H9 (cell line): ENCODE data around the gene SOX12. TPM values are rescaled to one million over a fixed set of nuclear protein-coding genes. Genes with fewer than 3 reads are reported as not detected.

ENCODE experiments used
- DNase-seq: peaks from one replicate; pipeline ENCODE4 v3.0.0-alpha.2; 2017
- H2AFZ ChIP-seq: one replicate; pipeline ENCODE4 v1.6.1; 2013; ENCODE audit warnings: mild to moderate bottlenecking, low read length, control low read depth, moderate library complexity
- H2AK5ac ChIP-seq: 2 replicates; pipeline ENCODE4 v1.6.1; 2013; ENCODE audit warnings: low read length, control low read depth, mixed read lengths; ENCODE audit not compliant: insufficient read length
- H2BK120ac ChIP-seq: one replicate; pipeline ENCODE4 v1.6.1; 2013; ENCODE audit warnings: low read depth, mild to moderate bottlenecking, low read length, control low read depth, inconsistent platforms; ENCODE audit not compliant: poor library complexity, severe bottlenecking
- H2BK12ac ChIP-seq: 2 replicates; pipeline ENCODE4 v1.6.1; 2013; ENCODE audit warnings: low read length, control low read depth, mixed read lengths, low read depth; ENCODE audit not compliant: insufficient read length
- H2BK15ac ChIP-seq: 2 replicates; pipeline ENCODE4 v1.6.1; 2013; ENCODE audit warnings: low read depth, low read length, control low read depth
- H2BK20ac ChIP-seq: one replicate; pipeline ENCODE4 v1.6.1; 2013; ENCODE audit warnings: low read depth, mild to moderate bottlenecking, low read length, control low read depth, inconsistent platforms; ENCODE audit not compliant: poor library complexity, severe bottlenecking
- H2BK5ac ChIP-seq: 2 replicates; pipeline ENCODE4 v1.6.1; 2013; ENCODE audit warnings: low read length, control low read depth, mixed read lengths; ENCODE audit not compliant: insufficient read length
- H3K14ac ChIP-seq: 2 replicates; pipeline ENCODE4 v1.6.1; 2013; ENCODE audit warnings: low read length, control low read depth; ENCODE audit not compliant: insufficient read depth
- H3K18ac ChIP-seq: 2 replicates; pipeline ENCODE4 v1.6.1; 2013; ENCODE audit warnings: low read depth, mild to moderate bottlenecking, mixed read lengths, low read length, control low read depth; ENCODE audit not compliant: insufficient read length
- H3K23ac ChIP-seq: 2 replicates; pipeline ENCODE4 v1.6.1; 2013; ENCODE audit warnings: low read length, control low read depth, mixed read lengths, low read depth; ENCODE audit not compliant: insufficient read length
- H3K23me2 ChIP-seq: 2 replicates; pipeline ENCODE4 v1.6.1; 2013; ENCODE audit warnings: low read depth, mild to moderate bottlenecking, mixed read lengths, low read length, control low read depth; ENCODE audit not compliant: insufficient read length, poor library complexity, severe bottlenecking
- H3K27ac ChIP-seq: 2 replicates; pipeline ENCODE4 v1.5.1; 2013; ENCODE audit warnings: low read length, control low read depth, mixed read lengths, low read depth; ENCODE audit not compliant: insufficient read length
- H3K27me3 ChIP-seq: 2 replicates; pipeline ENCODE4 v1.6.1; 2013; ENCODE audit warnings: low read length, control low read depth, inconsistent platforms; ENCODE audit not compliant: insufficient read depth
- H3K4ac ChIP-seq: 2 replicates; pipeline ENCODE4 v1.6.1; 2013; ENCODE audit warnings: low read depth, mild to moderate bottlenecking, control low read depth, inconsistent platforms, low read length, moderate library complexity
- H3K4me1 ChIP-seq: 2 replicates; pipeline ENCODE4 v1.6.1; 2013; ENCODE audit warnings: low read length, control low read depth, inconsistent platforms; ENCODE audit not compliant: insufficient read depth
- H3K4me2 ChIP-seq: 2 replicates; pipeline ENCODE4 v1.6.1; 2013; ENCODE audit warnings: low read length, control low read depth, mixed read lengths; ENCODE audit not compliant: insufficient read length, insufficient read depth
- H3K56ac ChIP-seq: 2 replicates; pipeline ENCODE4 v1.6.1; 2013; ENCODE audit warnings: low read depth, mild to moderate bottlenecking, mixed read lengths, low read length, control low read depth; ENCODE audit not compliant: insufficient read length
- H3K79me1 ChIP-seq: 2 replicates; pipeline ENCODE4 v1.6.1; 2013; ENCODE audit warnings: low read depth, mild to moderate bottlenecking, moderate library complexity, low read length, control low read depth, inconsistent platforms; ENCODE audit not compliant: insufficient read depth, poor library complexity, severe bottlenecking
- H3K79me2 ChIP-seq: 2 replicates; pipeline ENCODE4 v1.6.1; 2013; ENCODE audit warnings: low read length, control low read depth, inconsistent platforms; ENCODE audit not compliant: insufficient read depth
- H3K9ac ChIP-seq: 2 replicates; pipeline ENCODE4 v1.6.1; 2013; ENCODE audit warnings: low read length, control low read depth, mixed read lengths; ENCODE audit not compliant: insufficient read length; ENCODE audit errors: extremely low read depth
- H3K9me3 ChIP-seq: one replicate; pipeline ENCODE4 v1.6.1; 2013; ENCODE audit warnings: low read depth, low read length, inconsistent platforms; ENCODE audit not compliant: control insufficient read depth
- H3T11ph ChIP-seq: one replicate; pipeline ENCODE4 v1.6.1; 2013; ENCODE audit warnings: mild to moderate bottlenecking, low read length, control low read depth, inconsistent platforms
- H4K20me1 ChIP-seq: one replicate; pipeline ENCODE4 v1.6.1; 2013; ENCODE audit not compliant: control insufficient read depth, insufficient read length, insufficient read depth
- H4K5ac ChIP-seq: 2 replicates; pipeline ENCODE4 v1.6.1; 2013; ENCODE audit warnings: low read depth, mild to moderate bottlenecking, mixed read lengths, low read length, control low read depth; ENCODE audit not compliant: insufficient read length
- H4K8ac ChIP-seq: replicated peaks from 2 replicates; pipeline ENCODE4 v1.6.1; 2013; ENCODE audit warnings: low read length, control low read depth, mixed read lengths, low read depth; ENCODE audit not compliant: insufficient read length
- H4K91ac ChIP-seq: 2 replicates; pipeline ENCODE4 v1.6.1; 2013; ENCODE audit warnings: low read depth, mild to moderate bottlenecking, moderate library complexity, mixed read lengths, low read length, control low read depth; ENCODE audit not compliant: insufficient read length
- H3K27ac Mint-ChIP-seq, 3 experiments: 2 replicates in 2 of 3; 3 replicates in 1 of 3; pipeline ENCODE4 v1.8.0; 2020 to 2021; ENCODE audit warnings: mixed read lengths in 3 of 3, mild to moderate bottlenecking in 1 of 3, moderate library complexity in 1 of 3
- H3K27me3 Mint-ChIP-seq: 2 replicates; pipeline ENCODE4 v1.8.0; 2021; ENCODE audit warnings: low read depth, mild to moderate bottlenecking, moderate library complexity, mixed read lengths
- H3K36me3 Mint-ChIP-seq, 3 experiments: 2 replicates in 2 of 3; 3 replicates in 1 of 3; pipeline ENCODE4 v1.8.0; 2020 to 2021; ENCODE audit warnings: low read depth in 3 of 3, mixed read lengths in 3 of 3; ENCODE audit not compliant: insufficient read depth in 1 of 3
- H3K4me1 Mint-ChIP-seq, 2 experiments: 2 replicates each; pipeline ENCODE4 v1.8.0; 2020; ENCODE audit warnings: mixed read lengths in 2 of 2
- H3K4me3 Mint-ChIP-seq, 2 experiments: 2 replicates in 1 of 2; 3 replicates in 1 of 2; pipeline ENCODE4 v1.8.0; 2020 to 2021; ENCODE audit warnings: mild to moderate bottlenecking in 2 of 2, mixed read lengths in 2 of 2, moderate library complexity in 1 of 2
- H3K9me3 Mint-ChIP-seq, 2 experiments: 2 replicates in 1 of 2; 3 replicates in 1 of 2; pipeline ENCODE4 v1.8.0; 2020; ENCODE audit warnings: mild to moderate bottlenecking in 2 of 2, mixed read lengths in 2 of 2, moderate library complexity in 1 of 2
- CTCF ChIP-seq: fragments of 200-600 bp; sonication (generic); conservative IDR thresholded peaks from 3 replicates; pipeline ENCODE4 v1.8.0; 2021; ENCODE audit warnings: antibody characterized with exemption, mild to moderate bottlenecking
- WGBS: extraction: QIAGEN DNeasy Blood & Tissue Kit; methylation state at CpG from one replicate; pipeline ENCODE4 v1.1.7; 2013; ENCODE audit warnings: missing lambda C conversion rate, low lambda C conversion rate, mixed read lengths; ENCODE audit not compliant: insufficient read length; ENCODE audit errors: extremely low coverage; 5-methylcytosine and 5-hydroxymethylcytosine counted together
- total RNA-seq: library from RNA; stranded (reverse); gene quantifications from 2 replicates; pipeline ENCODE4 v1.2.1, GENCODE V29; 2021

The SOX12 gene
- total RNA-seq, 1 experiment from 2014 or later = 54.4 TPM

GRCh38 chr20:366719-367485, 41.5 kb downstream of the SOX12 start:
- Histone ChIP-seq H3K4ac (no peak overlapping the region), H2BK12ac (no peak overlapping the region), H3K56ac (no peak overlapping the region), H2BK5ac (no peak overlapping the region), H3K4me1 (no peaks in the 10 kb centered on the region), H3K79me1 (no peaks in the 10 kb centered on the region), H4K91ac (no peak overlapping the region), H3K27ac (no peak overlapping the region), H2BK120ac (no peak overlapping the region), H4K5ac (no peak overlapping the region), H2BK15ac (no peak overlapping the region), H3K9ac (no peak overlapping the region), H3T11ph (no peak overlapping the region), H3K9me3 (no peaks in the 10 kb centered on the region), H3K27me3 (no peaks in the 10 kb centered on the region), H2BK20ac (no peak overlapping the region), H3K79me2 (no peaks in the 10 kb centered on the region), H4K20me1 (peaks cover 3% of the 10 kb centered on the region), H3K23ac (no peak overlapping the region), H3K14ac (no peak overlapping the region; the same call in 1 of the 2 replicates), H3K18ac (no peak overlapping the region), H2AFZ (no peak overlapping the region), H4K8ac (no peak overlapping the region), H3K4me2 (no peak overlapping the region), H2AK5ac (no peak overlapping the region), H3K23me2 (no peaks in the 10 kb centered on the region)
- no peak for TF ChIP-seq CTCF
- Mint-ChIP-seq H3K27ac (no peak overlapping the region), H3K4me1 (peaks cover 11 to 12% of the 10 kb centered on the region in 2 experiments), H3K9me3 (no peaks in the 10 kb centered on the region), H3K27me3 (peaks cover 5% of the 10 kb centered on the region), H3K4me3 (no peak overlapping the region), H3K36me3 (no peaks in the 10 kb centered on the region)
- no peak for DNase-seq
- WGBS = no CpG with 5 or more reads among the region's 13 CpGs
